HepG2 (cell line): ENCODE data around the gene SLC9A9. TPM values are rescaled to one million over a fixed set of nuclear protein-coding genes. Genes with fewer than 3 reads are reported as not detected.

Experiments
- ATAC-seq: fragments of 200-7000 bp; cut with Tn5 transposase; 3 replicates; pipeline ENCODE4 v1.9.1; 2020; ENCODE audit warnings: mild to moderate bottlenecking, moderate library complexity
- BruUV-seq: library from RNA; stranded (reverse); fragments of 400-500 nt; replicated peaks from 2 replicates; lab custom pipeline; 2021; lab: Mats Ljungman, UMichigan
- CTCF ChIA-PET: fragments of 300-600 bp; formaldehyde crosslinking; extraction: SDS; loops from one replicate; lab custom pipeline; 2021; ENCODE audit warnings: low total read pairs, inconsistent platforms, low intra/inter-chr PET ratio; lab: Yijun Ruan, JAX
- POLR2A ChIA-PET: fragments of 350-600 bp; sonication (Branson Sonifier 250); formaldehyde crosslinking; loops from one replicate; lab custom pipeline; 2020; ENCODE audit warnings: antibody characterized with exemption, inconsistent platforms; lab: Yijun Ruan, JAX
- DNase-seq: peaks from one replicate; pipeline ENCODE4 v3.0.0-alpha.2; 2015; ENCODE audit warnings: low spot score
- FAIRE-seq: peaks from 3 replicates; lab custom pipeline; 2011; peaks lifted over from hg19 to GRCh38; lab: Jason Lieb, UNC
- H2AFZ ChIP-seq: one replicate; pipeline ENCODE4 v1.6.1; 2011; ENCODE audit warnings: low read length, inconsistent platforms
- H3K27ac ChIP-seq: fragments of 300-600 bp; 3 replicates; pipeline ENCODE4 v1.8.0; 2011; ENCODE audit warnings: mixed run types, mild to moderate bottlenecking, mixed read lengths, low read length, inconsistent platforms; ENCODE audit not compliant: insufficient read depth; ENCODE audit errors: extremely low read length
- H3K27me3 ChIP-seq, 2 experiments: fragments of 200-600 bp in 1 of 2; 2 replicates in 1 of 2; 3 replicates in 1 of 2; pipeline versions ENCODE4 v1.6.0 to v1.8.0; 2011; ENCODE audit warnings: low read length in 2 of 2, mild to moderate bottlenecking in 2 of 2, moderate library complexity in 2 of 2, inconsistent platforms in 1 of 2; ENCODE audit not compliant: insufficient read depth in 2 of 2, control insufficient read depth in 1 of 2
- H3K36me3 ChIP-seq, 2 experiments: fragments of 200-600 bp in 1 of 2; replicated peaks in 1 of 2; 2 replicates in 1 of 2; 3 replicates in 1 of 2; pipeline versions ENCODE4 v1.5.1 to v1.8.0; 2011; ENCODE audit warnings: low read length in 2 of 2, inconsistent platforms in 1 of 2; ENCODE audit not compliant: insufficient read depth in 2 of 2, control insufficient read depth in 1 of 2
- H3K4me1 ChIP-seq: 2 replicates; pipeline ENCODE4 v1.5.1; 2012; ENCODE audit warnings: low read length, inconsistent platforms; ENCODE audit not compliant: insufficient read depth
- H3K4me2 ChIP-seq: 2 replicates; pipeline ENCODE4 v1.6.0; 2011; ENCODE audit warnings: low read depth, low read length, inconsistent platforms
- H3K4me3 ChIP-seq, 3 experiments: fragments of 200-600 bp in 1 of 3; sonication (generic), shearing (Covaris generic) in 1 of 3; replicated peaks in 1 of 3; 2 replicates each; pipeline ENCODE4 v1.5.1; 2011 to 2016; ENCODE audit warnings: low read length in 3 of 3, inconsistent platforms in 2 of 3, low read depth in 2 of 3, mild to moderate bottlenecking in 2 of 3, control low read depth in 1 of 3, mixed read lengths in 1 of 3; ENCODE audit not compliant: insufficient read depth in 1 of 3
- H3K79me2 ChIP-seq: one replicate; pipeline ENCODE4 v1.6.1; 2011; ENCODE audit warnings: low read length, inconsistent platforms; ENCODE audit not compliant: insufficient read depth
- H3K9ac ChIP-seq: 2 replicates; pipeline ENCODE4 v1.6.0; 2011; ENCODE audit warnings: mild to moderate bottlenecking, low read depth, low read length, inconsistent platforms; ENCODE audit not compliant: insufficient read depth
- H3K9me3 ChIP-seq: 2 replicates; pipeline ENCODE4 v1.5.1; 2012; ENCODE audit warnings: mild to moderate bottlenecking, low read length
- H4K20me1 ChIP-seq: 2 replicates; pipeline ENCODE4 v1.6.0; 2011; ENCODE audit warnings: inconsistent platforms, mild to moderate bottlenecking, low read length, moderate library complexity; ENCODE audit not compliant: insufficient read depth
- CCAR2 ChIP-seq: fragments of 200-400 bp; formaldehyde crosslinking; optimal IDR thresholded peaks from 2 replicates; pipeline ENCODE3; 2018; ENCODE audit warnings: low read depth, mild to moderate bottlenecking, low read length, moderate library complexity
- CENPT ChIP-seq: sonication (generic); formaldehyde crosslinking; IDR thresholded peaks from 2 replicates; pipeline ENCODE4 v1.8.0; 2022; ENCODE audit warnings: low read depth, mild to moderate bottlenecking, moderate library complexity, missing genetic modification reagents
- HHEX ChIP-seq: IDR thresholded peaks from 2 replicates; pipeline ENCODE4 v1.6.1; 2016; ENCODE audit warnings: control low read depth
- NFKBIZ ChIP-seq: IDR thresholded peaks from 2 replicates; pipeline ENCODE4 v1.6.1; 2018; ENCODE audit warnings: missing genetic modification reagents, missing compliant biosample characterization
- POGK ChIP-seq: sonication (generic); formaldehyde crosslinking; conservative IDR thresholded peaks from 2 replicates; pipeline ENCODE4 v1.8.0; 2022; ENCODE audit warnings: mild to moderate bottlenecking, moderate library complexity, missing genetic modification reagents
- PRMT3 ChIP-seq: sonication (generic); formaldehyde crosslinking; IDR thresholded peaks from 2 replicates; pipeline ENCODE4 v1.8.1; 2022; ENCODE audit warnings: low read depth, mild to moderate bottlenecking, moderate library complexity, missing genetic modification reagents, borderline replicate concordance
- RAD51 ChIP-seq: fragments of 450-650 bp; IDR thresholded peaks from 2 replicates; pipeline ENCODE4 v1.6.1; 2016; ENCODE audit warnings: borderline replicate concordance
- SUZ12 ChIP-seq: fragments of 150-350 bp; IDR thresholded peaks from 2 replicates; pipeline ENCODE4 v1.6.1; 2014; ENCODE audit warnings: low read depth, low read length
- ZFX ChIP-seq: sonication (generic); formaldehyde crosslinking; IDR thresholded peaks from 2 replicates; pipeline ENCODE4 v1.4.0; 2020; ENCODE audit warnings: mild to moderate bottlenecking, low read depth, missing genetic modification reagents, moderate library complexity
- ZNF136 ChIP-seq: sonication (generic); formaldehyde crosslinking; IDR thresholded peaks from 2 replicates; pipeline ENCODE4 v1.8.1; 2022; ENCODE audit warnings: low read depth, mild to moderate bottlenecking, moderate library complexity, missing genetic modification reagents
- ZNF605 ChIP-seq: sonication (generic); formaldehyde crosslinking; IDR thresholded peaks from 2 replicates; pipeline ENCODE4 v1.8.0; 2022; ENCODE audit warnings: mild to moderate bottlenecking, missing genetic modification reagents
- ZNF709 ChIP-seq: sonication (generic); formaldehyde crosslinking; IDR thresholded peaks from 2 replicates; pipeline ENCODE4 v1.5.0; 2020; ENCODE audit warnings: mild to moderate bottlenecking, missing genetic modification reagents
- ZNF737 ChIP-seq: sonication (generic); formaldehyde crosslinking; IDR thresholded peaks from 2 replicates; pipeline ENCODE4 v1.5.0; 2020; ENCODE audit warnings: missing genetic modification reagents, mild to moderate bottlenecking, borderline replicate concordance
- WGBS: methylation state at CpG from one replicate; pipeline ENCODE4 v1.1.6; 2017; ENCODE audit warnings: low lambda C conversion rate; 5-methylcytosine and 5-hydroxymethylcytosine counted together
- in situ Hi-C: cut with HindIII; loops from 2 replicates; pipeline ENCODE4 v1.10.0; 2017; ENCODE audit warnings: low pct_unique_long_range_greater_than_20kb; ENCODE audit not compliant: extremely low pct_ligation_motif_present
- intact Hi-C: fragments of 100-400 bp; cut with micrococcal nuclease; formaldehyde crosslinking; loops from one replicate; pipeline ENCODE4 v1.10.0; 2022; ENCODE audit not compliant: unreplicated experiment
- polyA plus RNA-seq, 8 experiments: library from polyadenylated mRNA; depleted of rRNA in 3 of 8; stranded (reverse) in 7 of 8; unstranded in 1 of 8; fragments of >200 nt; fragmentation: Illumina TruSeq in 4 of 8; extraction: Trizol in 4 of 8; gene quantifications; 2 replicates each; pipeline versions ENCODE4 v1.2.1 to v1.2.3, GENCODE V29; 2011 to 2016; ENCODE audit warnings: low read depth in 4 of 8, missing spikeins in 1 of 8, mixed read lengths in 1 of 8; ENCODE audit not compliant: insufficient read depth in 1 of 8
- total RNA-seq, 5 experiments: library from RNA; depleted of rRNA; stranded (reverse); fragments of >200 nt; fragmentation: Illumina TruSeq; extraction: Trizol; gene quantifications; 2 replicates each; pipeline ENCODE4 v1.2.3, GENCODE V29; 2016; ENCODE audit warnings: low read depth in 1 of 5
- TF ChIP-seq, protein P1 (sequence below): IDR thresholded peaks from 2 replicates; pipeline ENCODE4 v1.6.1; 2016; ENCODE audit warnings: missing genetic modification reagents, missing compliant biosample characterization
- TF ChIP-seq, protein P2 (sequence below): sonication (generic); formaldehyde crosslinking; IDR thresholded peaks from 2 replicates; pipeline ENCODE4 v1.8.0; 2022; ENCODE audit warnings: mild to moderate bottlenecking, missing genetic modification reagents, borderline replicate concordance

SLC9A9 gene
- total and polyA plus RNA-seq, 2 of the 13 experiments (the other 11 are each of a cell fraction or from before 2014, with no cell fraction given) = not detected

DNA sequence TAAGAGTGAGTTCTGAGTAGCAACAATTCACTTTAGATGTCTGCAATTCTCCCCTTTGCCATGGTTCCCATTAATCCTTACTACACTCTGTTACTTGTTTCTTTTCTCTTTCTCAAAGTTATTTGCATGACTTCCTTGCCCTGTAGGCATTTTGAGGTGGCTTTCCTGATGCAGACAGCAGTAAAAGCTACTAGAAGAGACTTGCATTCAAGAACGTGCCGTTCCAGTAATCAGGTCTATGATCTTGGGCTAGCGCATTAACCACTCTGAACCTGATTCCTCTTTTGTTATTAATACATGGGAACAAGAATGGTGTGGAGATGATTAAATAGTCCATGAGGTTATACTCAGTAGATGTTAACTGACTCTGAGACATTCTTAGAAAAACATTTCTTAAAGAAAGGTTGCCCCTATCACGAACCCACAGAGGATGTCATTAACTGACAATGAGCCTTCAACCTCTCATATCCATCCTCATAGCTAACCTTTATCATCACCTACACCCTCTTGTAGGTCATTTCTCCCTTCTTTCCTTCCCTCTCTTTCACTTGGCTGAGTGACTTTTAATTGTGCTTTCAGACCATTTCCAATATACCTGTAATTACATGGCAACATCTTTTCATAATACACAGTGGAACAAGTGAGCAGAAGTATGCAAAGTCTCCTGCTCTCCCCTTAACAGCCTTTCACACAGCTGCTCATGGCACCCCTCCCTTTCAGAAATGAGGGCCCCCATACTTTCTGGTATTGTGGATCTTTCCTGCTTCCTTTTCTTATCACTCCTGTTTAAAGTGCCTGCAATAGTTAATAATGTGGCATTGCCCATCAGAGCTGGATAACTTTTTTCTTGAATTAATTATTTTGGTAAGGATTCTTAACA, 552.8 kb downstream of the SLC9A9 start:
- DNase-seq (no peak), ATAC-seq (no peak)
- in situ Hi-C loops = no loop called here
- CTCF ChIA-PET = no interaction called here
- 27% methylated on average over 4 of the region's 4 CpGs for WGBS
- intact Hi-C loops = no loop called here
- no peak overlapping the region for H2AFZ ChIP-seq
- no peaks in the 10 kb centered on the region for H3K9me3 ChIP-seq
- H3K4me1 ChIP-seq = no peaks in the 10 kb centered on the region
- no peaks in the 10 kb centered on the region for H3K79me2 ChIP-seq
- no peak overlapping the region for H3K4me3 ChIP-seq
- H3K4me2 ChIP-seq = no peak overlapping the region
- no peak overlapping the region for H3K9ac ChIP-seq
- TF ChIP-seq HHEX (CRISPR knock-in tag) = no peak
- TF ChIP-seq ZNF709 (CRISPR knock-in tag) = no peak
- no peak for TF ChIP-seq POGK
- TF ChIP-seq ZNF136 (CRISPR knock-in tag) = no peak
- TF ChIP-seq CENPT = no peak
- TF ChIP-seq PRMT3 = no peak
- no peak for TF ChIP-seq RAD51
- TF ChIP-seq NFKBIZ (CRISPR knock-in tag) = no peak
- no peak for TF ChIP-seq ZNF737
- no peak for TF ChIP-seq CCAR2
- TF ChIP-seq ZNF605 (CRISPR knock-in tag) = no peak
- no peak for TF ChIP-seq SUZ12
- TF ChIP-seq ZFX (CRISPR knock-in tag) = no peak
- TF ChIP-seq, protein P1, sequence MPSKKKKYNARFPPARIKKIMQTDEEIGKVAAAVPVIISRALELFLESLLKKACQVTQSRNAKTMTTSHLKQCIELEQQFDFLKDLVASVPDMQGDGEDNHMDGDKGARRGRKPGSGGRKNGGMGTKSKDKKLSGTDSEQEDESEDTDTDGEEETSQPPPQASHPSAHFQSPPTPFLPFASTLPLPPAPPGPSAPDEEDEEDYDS = no peak
- TF ChIP-seq, protein P2, sequence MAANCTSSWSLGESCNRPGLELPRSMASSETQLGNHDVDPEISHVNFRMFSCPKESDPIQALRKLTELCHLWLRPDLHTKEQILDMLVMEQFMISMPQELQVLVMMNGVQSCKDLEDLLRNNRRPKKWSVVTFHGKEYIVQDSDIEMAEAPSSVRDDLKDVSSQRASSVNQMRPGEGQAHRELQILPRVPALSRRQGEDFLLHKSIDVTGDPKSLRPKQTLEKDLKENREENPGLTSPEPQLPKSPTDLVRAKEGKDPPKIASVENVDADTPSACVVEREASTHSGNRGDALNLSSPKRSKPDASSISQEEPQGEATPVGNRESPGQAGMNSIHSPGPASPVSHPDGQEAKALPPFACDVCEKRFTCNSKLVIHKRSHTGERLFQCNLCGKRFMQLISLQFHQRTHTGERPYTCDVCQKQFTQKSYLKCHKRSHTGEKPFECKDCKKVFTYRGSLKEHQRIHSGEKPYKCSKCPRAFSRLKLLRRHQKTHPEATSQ = no peak
- TF ChIP-seq, all 625 proteins: peak for 0
- no TSS peak for BruUV-seq
- no peaks in the 10 kb centered on the region for H3K36me3 ChIP-seq
- no peaks in the 10 kb centered on the region for H4K20me1 ChIP-seq
- POLR2A ChIA-PET = no interaction called here
- peaks cover 0 to 3% of the 10 kb centered on the region in 2 experiments; a peak in 1 of 5 replicates for H3K27me3 ChIP-seq
- no peak for FAIRE-seq
- H3K27ac ChIP-seq = no peak overlapping the region
